Activated naive CD4-positive, alpha-beta T cell (primary cell): ENCODE results near the gene SCAMP1.
"Not testable (repeated sequence)": the region's sequence is repeated elsewhere in the genome, so short reads cannot be mapped to it uniquely, and the experiment has no call there.

ENCODE experiments used
- DNase-seq, 4 experiments: peaks; one replicate each; lab custom pipeline; 2025; lab: John Stamatoyannopoulos, UW

SCAMP1 gene

GRCh38 chr5:78359831-78360673 lies at the start of gene SCAMP1:
Gene SCAMP1 (plus strand): TSS chr5:78360617. CDS start chr5:78360672, 55 bp downstream.
- peak; percentile 79 to 88 (median 80) for DNase-seq

GRCh38 chr5:78317515-78317914 lies 42.9 kb upstream of the SCAMP1 start:
- DNase-seq = no peak

- DNase-seq = no peak
Observed at GRCh38 chr5:78318337-78318736, 42.1 kb upstream of the SCAMP1 start.

- no peak for DNase-seq
Observed at GRCh38 chr5:78320401-78320800, 40.0 kb upstream of the SCAMP1 start.

- no peak for DNase-seq
Observed at GRCh38 chr5:78323241-78323640, 37.2 kb upstream of the SCAMP1 start.

GRCh38 chr5:78326930-78327329 lies 33.5 kb upstream of the SCAMP1 start:
- no peak for DNase-seq

- DNase-seq = no peak
Observed at GRCh38 chr5:78327761-78328510, 32.5 kb upstream of the SCAMP1 start.

GRCh38 chr5:78328585-78329173 lies 31.7 kb upstream of the SCAMP1 start:
- no peak for DNase-seq

GRCh38 chr5:78331523-78332080 lies 28.8 kb upstream of the SCAMP1 start:
- no peak for DNase-seq

GRCh38 chr5:78334811-78335210 lies 25.6 kb upstream of the SCAMP1 start:
- no peak for DNase-seq

- DNase-seq = no peak
Observed at GRCh38 chr5:78335976-78336375, 24.4 kb upstream of the SCAMP1 start.

GRCh38 chr5:78336698-78337097 lies 23.7 kb upstream of the SCAMP1 start:
- DNase-seq = no peak

GRCh38 chr5:78339617-78340436 lies 20.6 kb upstream of the SCAMP1 start:
- no peak for DNase-seq

GRCh38 chr5:78341440-78341839 lies 19.0 kb upstream of the SCAMP1 start:
- DNase-seq = no peak

GRCh38 chr5:78345485-78345884 lies 14.9 kb upstream of the SCAMP1 start:
- DNase-seq = no peak

- no peak for DNase-seq
Observed at GRCh38 chr5:78353520-78353919, 6.9 kb upstream of the SCAMP1 start.

GRCh38 chr5:78354066-78354670 lies 6.2 kb upstream of the SCAMP1 start:
- DNase-seq = no peak

GRCh38 chr5:78355561-78355960 lies 4.9 kb upstream of the SCAMP1 start:
- no peak for DNase-seq

GRCh38 chr5:78359455-78359830 lies 974 bp upstream of the SCAMP1 start:
- DNase-seq = not testable (repeated sequence)

- DNase-seq = no peak
Observed at GRCh38 chr5:78360674-78360923, 182 bp downstream of the SCAMP1 start.

GRCh38 chr5:78360924-78361630 lies 660 bp downstream of the SCAMP1 start:
- DNase-seq = peak; percentile 10 to 65 (median 38)
